CD1c-positive myeloid dendritic cell (primary cell): ENCODE data around the gene ZP3.
"Not testable (repeated sequence)": the region's sequence is repeated elsewhere in the genome, so short reads cannot be mapped to it uniquely, and the experiment has no call there.

ENCODE experiments used
- DNase-seq: peaks from one replicate; pipeline ENCODE4 v3.0.0-alpha.2; 2016; ENCODE audit errors: extremely low spot score

Gene ZP3

DNA sequence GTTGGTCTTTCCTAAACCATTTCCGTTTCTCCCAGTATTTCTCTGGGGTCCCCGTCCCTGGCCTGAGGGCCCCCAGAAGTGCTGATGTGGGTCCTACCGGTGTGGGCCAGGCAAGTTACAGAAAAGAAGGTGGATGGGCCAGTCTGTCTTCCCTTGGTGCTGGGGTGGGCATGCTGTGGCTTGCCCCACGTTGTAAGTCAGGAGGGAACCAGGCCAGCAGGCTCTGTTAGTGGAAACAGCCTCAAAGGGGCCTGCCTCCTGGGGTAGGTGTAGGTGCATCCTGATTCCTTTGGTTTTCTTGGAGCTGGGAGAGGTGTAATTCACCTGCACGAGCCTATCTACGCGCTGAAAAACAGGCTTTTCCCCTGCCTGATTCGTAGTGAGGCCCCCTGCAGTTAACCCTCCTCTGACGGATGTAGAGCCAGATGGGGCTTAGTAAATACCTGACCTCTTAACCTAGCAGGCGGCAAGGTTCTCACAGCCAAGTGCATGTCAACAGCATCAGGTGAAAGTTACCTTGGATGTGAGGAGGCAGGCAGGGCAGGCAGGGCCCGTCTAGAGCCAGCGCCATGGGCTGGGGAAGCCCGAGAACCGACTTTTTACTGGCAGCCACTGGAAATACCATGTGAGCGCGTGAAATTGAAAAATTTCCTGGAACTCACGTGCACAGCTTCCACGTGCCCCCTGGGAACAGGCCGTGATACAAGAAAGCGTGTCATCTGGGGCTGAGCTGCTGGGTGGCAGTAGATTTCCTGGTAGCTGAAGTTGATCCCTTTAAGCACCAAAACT, 61.3 kb downstream of the ZP3 start:
- DNase-seq, result not testable (repeated sequence)

- not testable (repeated sequence) for DNase-seq
Measured at GRCh38 chr7:76486618-76487017, 61.9 kb downstream of the ZP3 start.

- not testable (repeated sequence) for DNase-seq
Measured at GRCh38 chr7:76487969-76488368, 63.2 kb downstream of the ZP3 start.
